DMS53 treated with DMSO at 0.1 percent for 48 hours (cell line): Measurements from ENCODE around the gene LILRA5.
"Not testable (repeated sequence)": the region's sequence is repeated elsewhere in the genome, so short reads cannot be mapped to it uniquely, and the experiment has no call there.

Experiments
- DNase-seq: peaks from one replicate; lab custom pipeline; 2025; ENCODE audit not compliant: unreplicated experiment; lab: John Stamatoyannopoulos, UW

Gene LILRA5

GRCh38 chr19:54335164-54335563 is 22.2 kb upstream of the LILRA5 start:
- DNase-seq, result no peak

GRCh38 chr19:54333586-54334298 is 20.8 kb upstream of the LILRA5 start:
- no peak for DNase-seq

GRCh38 chr19:54332149-54332548 is 19.2 kb upstream of the LILRA5 start:
- no peak for DNase-seq

- no peak for DNase-seq
Observed at GRCh38 chr19:54331626-54332025, 18.7 kb upstream of the LILRA5 start.

GRCh38 chr19:54329476-54330165 is 16.7 kb upstream of the LILRA5 start:
- DNase-seq, result no peak

GRCh38 chr19:54328781-54329180 is 15.8 kb upstream of the LILRA5 start:
- DNase-seq, result not testable (repeated sequence)

GRCh38 chr19:54325631-54326030 is 12.7 kb upstream of the LILRA5 start:
- no peak for DNase-seq

- DNase-seq, result peak; percentile 5
Observed at GRCh38 chr19:54325194-54325621, 12.2 kb upstream of the LILRA5 start.

GRCh38 chr19:54324071-54324470 is 11.1 kb upstream of the LILRA5 start:
- no peak for DNase-seq

GRCh38 chr19:54322934-54323333 is 10.0 kb upstream of the LILRA5 start:
- not testable (repeated sequence) for DNase-seq

- not testable (repeated sequence) for DNase-seq
Observed at GRCh38 chr19:54322295-54322694, 9.3 kb upstream of the LILRA5 start.

- no peak for DNase-seq
Observed at GRCh38 chr19:54319892-54320670, 7.1 kb upstream of the LILRA5 start.

GRCh38 chr19:54319049-54319448 is 6.1 kb upstream of the LILRA5 start:
- no peak for DNase-seq

- no peak for DNase-seq
Observed at GRCh38 chr19:54317965-54318240, 4.9 kb upstream of the LILRA5 start.

GRCh38 chr19:54317108-54317964 is 4.4 kb upstream of the LILRA5 start:
- DNase-seq, result no peak

- DNase-seq, result no peak
Observed at GRCh38 chr19:54316746-54317107, 3.8 kb upstream of the LILRA5 start.

- DNase-seq, result no peak
Observed at GRCh38 chr19:54315956-54316355, 3.0 kb upstream of the LILRA5 start.

- DNase-seq, result no peak
Observed at GRCh38 chr19:54312011-54312410, 955 bp downstream of the LILRA5 start.

GRCh38 chr19:54311486-54311885 is 1.5 kb downstream of the LILRA5 start:
- no peak for DNase-seq

- DNase-seq, result no peak
Observed at GRCh38 chr19:54310543-54310942, 2.4 kb downstream of the LILRA5 start.

GRCh38 chr19:54309811-54310210 is 3.2 kb downstream of the LILRA5 start:
- no peak for DNase-seq
